Vagina (tissue), 2 donors: ENCODE data around the gene EIF2S1. TPM values are rescaled to one million over a fixed set of nuclear protein-coding genes. Genes with fewer than 3 reads are reported as not detected.

ENCODE experiments used
- DNase-seq, 2 donors: peaks; one replicate each; pipeline ENCODE4 v3.0.0-alpha.2; 2017; ENCODE audit errors: extremely low spot score in 2 of 2
- H3K27ac ChIP-seq: fragments of 200-600 bp; sonication (generic); one replicate; pipeline ENCODE4 v1.5.1; 2019
- H3K27me3 ChIP-seq: fragments of 200-600 bp; sonication (generic); one replicate; pipeline ENCODE4 v1.5.1; 2019
- H3K36me3 ChIP-seq, 2 donors: fragments of 200-600 bp; sonication (generic); one replicate each; pipeline ENCODE4 v1.5.1; 2017 to 2019
- H3K4me1 ChIP-seq: fragments of 200-600 bp; sonication (generic); one replicate; pipeline ENCODE4 v1.5.1; 2019
- H3K4me3 ChIP-seq, 2 donors: fragments of 200-600 bp; sonication (generic); 1 replicate in 1 of 2; 2 replicates in 1 of 2; pipeline ENCODE4 v1.5.1; 2016 to 2019
- H3K9me3 ChIP-seq: fragments of 200-600 bp; sonication (generic); one replicate; pipeline ENCODE4 v1.5.1; 2019
- POLR2A ChIP-seq, 2 donors: fragments of 450-650 bp; IDR thresholded peaks; one replicate each; pipeline ENCODE4 v1.6.1; 2017; ENCODE audit warnings: antibody characterized with exemption in 2 of 2, mild to moderate bottlenecking in 2 of 2, moderate library complexity in 2 of 2
- POLR2AphosphoS5 ChIP-seq, 2 donors: sonication (generic); formaldehyde crosslinking; IDR thresholded peaks; one replicate each; pipeline ENCODE4 v1.9.0; 2017; ENCODE audit warnings: antibody characterized with exemption in 2 of 2, mild to moderate bottlenecking in 2 of 2, low read depth in 1 of 2; ENCODE audit not compliant: insufficient read depth in 1 of 2
- intact Hi-C: fragments of 100-400 bp; cut with DNase I; formaldehyde crosslinking; loops from one replicate; pipeline ENCODE4 v1.15.1; 2023
- total RNA-seq: library from RNA; depleted of rRNA; stranded (reverse); fragments of >200 nt; gene quantifications from one replicate; pipeline ENCODE4 v1.2.3, GENCODE V29; 2016
- TF ChIP-seq, protein P1 (sequence below), 3 experiments: fragments of 450-650 bp in 2 of 3; fragments of 200-600 bp in 1 of 3; sonication (generic) in 1 of 3; IDR thresholded peaks; one replicate each; pipeline ENCODE4 v1.5.1; 2017 to 2019; ENCODE audit warnings: antibody characterized with exemption in 3 of 3, mild to moderate bottlenecking in 2 of 3, moderate library complexity in 2 of 3

The EIF2S1 gene
- total RNA-seq, 1 donor from 2014 or later = 30.4 TPM

DNA sequence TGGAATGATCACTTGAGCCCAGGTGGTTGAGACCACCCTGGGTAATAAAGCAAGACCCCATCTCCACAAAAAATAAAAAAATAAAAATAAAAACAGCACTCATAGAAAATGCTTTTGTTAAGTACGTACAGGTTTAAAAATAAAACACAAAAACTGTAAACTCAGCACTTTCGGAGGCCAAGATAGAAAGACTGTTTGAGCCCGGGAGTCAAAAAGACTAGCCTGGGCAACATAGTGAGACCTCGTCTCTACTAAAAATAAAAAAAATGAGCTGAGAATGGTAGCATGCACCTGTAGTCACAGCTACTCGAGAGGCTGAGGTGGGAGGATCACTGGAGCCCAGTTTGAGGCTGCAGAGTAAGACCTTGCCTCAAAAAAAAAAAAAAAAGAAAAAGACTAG, 8.1 kb upstream of the EIF2S1 start:
- intact Hi-C loops = no loop called here

DNA sequence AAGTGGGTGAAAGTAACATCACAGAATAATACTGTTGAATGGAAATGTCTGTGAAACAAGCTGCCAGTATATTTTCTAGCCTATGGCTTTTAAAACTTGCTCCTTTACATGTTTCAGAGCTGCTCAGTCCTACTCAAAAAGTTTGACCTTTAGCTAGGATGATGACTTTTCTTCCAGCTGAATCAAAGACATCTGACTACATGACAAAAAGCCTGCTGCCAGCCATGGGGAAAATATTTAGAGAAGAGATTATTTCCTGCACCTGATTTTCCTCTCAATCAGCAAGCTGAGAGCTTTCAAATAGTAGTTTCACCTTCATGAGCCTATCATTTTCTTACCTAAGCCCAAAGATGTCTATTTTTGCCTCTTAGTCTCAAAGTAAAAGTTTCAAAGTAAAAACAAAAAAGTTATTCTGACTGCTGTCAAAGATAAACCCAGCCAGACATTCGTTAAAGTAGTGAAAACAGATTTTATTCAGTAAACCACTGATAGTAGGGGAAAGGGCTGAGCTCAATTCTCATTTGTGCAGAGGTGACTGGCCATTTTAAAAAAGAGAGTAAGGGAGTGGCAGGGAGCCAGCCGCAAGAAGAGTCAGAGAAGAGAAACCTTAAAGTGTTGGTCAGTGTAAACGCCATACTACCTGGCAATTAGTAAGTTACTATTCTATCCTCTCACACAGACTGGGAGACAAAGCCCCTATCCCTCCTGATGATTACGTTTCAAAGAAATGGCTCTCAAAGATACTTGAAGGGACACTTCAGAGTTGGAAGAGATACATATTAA, 2.8 kb upstream of the EIF2S1 start:
- Histone ChIP-seq H3K27ac (no peak overlapping the region), H3K4me1 (peaks cover 63% of the 10 kb centered on the region), H3K36me3 (no peaks in the 10 kb centered on the region), H3K27me3 (no peaks in the 10 kb centered on the region), H3K4me3 (peak overlapping the region in 1 of 2 donors; percentile 74), H3K9me3 (no peaks in the 10 kb centered on the region)
- DNase-seq = no peak
- TF ChIP-seq POLR2A (IDR thresholded peaks at IDR 0.05) = no peak
- no peak for TF ChIP-seq POLR2AphosphoS5 (IDR thresholded peaks at IDR 0.05; ENCODE audit: insufficient read depth in 1 of 2, low read depth in 1 of 2)
- TF ChIP-seq, protein P1, sequence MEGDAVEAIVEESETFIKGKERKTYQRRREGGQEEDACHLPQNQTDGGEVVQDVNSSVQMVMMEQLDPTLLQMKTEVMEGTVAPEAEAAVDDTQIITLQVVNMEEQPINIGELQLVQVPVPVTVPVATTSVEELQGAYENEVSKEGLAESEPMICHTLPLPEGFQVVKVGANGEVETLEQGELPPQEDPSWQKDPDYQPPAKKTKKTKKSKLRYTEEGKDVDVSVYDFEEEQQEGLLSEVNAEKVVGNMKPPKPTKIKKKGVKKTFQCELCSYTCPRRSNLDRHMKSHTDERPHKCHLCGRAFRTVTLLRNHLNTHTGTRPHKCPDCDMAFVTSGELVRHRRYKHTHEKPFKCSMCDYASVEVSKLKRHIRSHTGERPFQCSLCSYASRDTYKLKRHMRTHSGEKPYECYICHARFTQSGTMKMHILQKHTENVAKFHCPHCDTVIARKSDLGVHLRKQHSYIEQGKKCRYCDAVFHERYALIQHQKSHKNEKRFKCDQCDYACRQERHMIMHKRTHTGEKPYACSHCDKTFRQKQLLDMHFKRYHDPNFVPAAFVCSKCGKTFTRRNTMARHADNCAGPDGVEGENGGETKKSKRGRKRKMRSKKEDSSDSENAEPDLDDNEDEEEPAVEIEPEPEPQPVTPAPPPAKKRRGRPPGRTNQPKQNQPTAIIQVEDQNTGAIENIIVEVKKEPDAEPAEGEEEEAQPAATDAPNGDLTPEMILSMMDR (IDR thresholded peaks at IDR 0.05) = no peak
- intact Hi-C loops = no loop called here

More for the DNA sequence above, 8.1 kb upstream of the EIF2S1 start:
- Histone ChIP-seq H3K27ac (no peak overlapping the region), H3K27me3 (no peaks in the 10 kb centered on the region), H3K36me3 (peaks cover 4 to 44% of the 10 kb centered on the region in 2 donors), H3K4me3 (no peak overlapping the region), H3K9me3 (no peaks in the 10 kb centered on the region), H3K4me1 (peaks cover 22% of the 10 kb centered on the region)
- DNase-seq = no peak
- TF ChIP-seq, protein P1 (IDR thresholded peaks at IDR 0.05) = no peak
- TF ChIP-seq POLR2AphosphoS5 (IDR thresholded peaks at IDR 0.05; ENCODE audit: insufficient read depth in 1 of 2, low read depth in 1 of 2) (no peak), POLR2A (IDR thresholded peaks at IDR 0.05) (no peak)

DNA sequence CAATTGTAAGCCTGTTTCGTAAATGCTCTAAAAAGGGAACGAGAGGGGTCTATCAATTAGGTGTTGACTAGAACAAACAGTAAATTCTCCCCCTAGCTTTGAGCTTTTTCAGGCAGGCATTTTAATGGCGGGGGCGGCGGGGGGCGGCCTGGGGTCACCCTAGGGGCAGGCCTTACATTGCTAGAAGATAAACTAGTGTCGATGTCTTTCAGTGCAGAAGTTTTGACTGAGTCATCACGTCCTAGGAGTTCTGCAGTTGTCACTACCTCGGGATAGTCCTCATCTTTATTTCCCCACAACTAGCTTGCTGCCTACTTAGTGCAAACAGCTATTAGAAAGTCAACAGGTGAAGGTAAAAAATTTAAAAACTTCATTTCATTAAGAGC, 2.2 kb upstream of the EIF2S1 start:
- no peaks in the 10 kb centered on the region for H3K9me3 ChIP-seq
- no peak for DNase-seq
- no peaks in the 10 kb centered on the region for H3K27me3 ChIP-seq
- peak overlapping the region in 1 of 2 donors; percentile 74 for H3K4me3 ChIP-seq
- H3K4me1 ChIP-seq = peaks cover 69% of the 10 kb centered on the region
- no peak overlapping the region for H3K27ac ChIP-seq
- H3K36me3 ChIP-seq = no peaks in the 10 kb centered on the region
- TF ChIP-seq POLR2A (IDR thresholded peaks at IDR 0.05) (no peak), POLR2AphosphoS5 (IDR thresholded peaks at IDR 0.05; ENCODE audit: insufficient read depth in 1 of 2, low read depth in 1 of 2) (no peak)
- TF ChIP-seq, protein P1 (IDR thresholded peaks at IDR 0.05) = no peak
- intact Hi-C loops = no loop called here

DNA sequence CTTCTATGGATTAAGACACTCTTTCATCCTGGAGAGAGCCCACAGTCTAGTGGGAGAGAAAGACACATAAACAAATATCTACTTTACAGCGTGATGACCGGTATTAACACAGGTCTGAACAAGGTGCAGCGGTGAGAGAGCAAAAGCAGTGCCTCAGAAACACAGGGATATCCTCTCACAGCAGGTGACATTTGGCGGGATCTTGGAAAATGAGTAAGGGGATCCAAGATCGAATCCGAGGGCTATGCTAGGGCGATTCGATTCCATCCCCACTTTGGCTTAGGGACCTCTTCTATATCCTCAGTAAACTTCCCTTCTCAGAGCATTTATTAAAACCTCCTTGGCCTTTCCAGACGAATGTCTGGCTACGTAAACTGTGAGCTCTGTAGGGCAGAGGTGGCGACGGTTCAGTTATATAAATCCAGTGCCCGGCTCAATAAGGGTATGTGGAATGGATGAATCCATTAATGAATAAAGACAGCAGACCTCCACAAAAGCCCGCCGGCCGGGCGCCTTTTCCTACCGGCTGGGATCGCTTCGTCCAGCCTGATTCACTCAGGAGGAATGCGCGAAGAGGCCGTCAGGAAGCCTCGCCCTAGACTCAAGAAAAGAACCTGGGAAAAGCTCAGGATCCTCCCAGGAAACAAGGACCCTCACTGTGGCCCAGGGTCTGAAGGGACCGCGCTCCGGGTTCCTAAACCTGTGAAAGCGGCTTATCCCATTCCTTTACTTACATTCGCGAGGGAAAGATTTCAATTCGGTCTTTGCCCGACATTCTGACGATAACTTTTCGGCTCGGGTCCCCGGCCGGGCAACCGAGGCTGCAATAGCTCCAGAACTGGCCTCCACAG, 979 bp upstream of the EIF2S1 start:
- Histone ChIP-seq H3K9me3 (no peaks in the 10 kb centered on the region), H3K36me3 (no peaks in the 10 kb centered on the region), H3K4me3 (peak overlapping the region; percentile 74 to 83), H3K4me1 (peaks cover 80% of the 10 kb centered on the region), H3K27me3 (no peaks in the 10 kb centered on the region), H3K27ac (peak overlapping the region; percentile 90)
- intact Hi-C loops = no loop called here
- TF ChIP-seq POLR2AphosphoS5 (IDR thresholded peaks at IDR 0.05; ENCODE audit: insufficient read depth in 1 of 2, low read depth in 1 of 2) (no peak), POLR2A (IDR thresholded peaks at IDR 0.05) (peak in 1 of 2 donors; percentile 21)
- peak in 1 of 2 donors; percentile 88 for DNase-seq

DNA sequence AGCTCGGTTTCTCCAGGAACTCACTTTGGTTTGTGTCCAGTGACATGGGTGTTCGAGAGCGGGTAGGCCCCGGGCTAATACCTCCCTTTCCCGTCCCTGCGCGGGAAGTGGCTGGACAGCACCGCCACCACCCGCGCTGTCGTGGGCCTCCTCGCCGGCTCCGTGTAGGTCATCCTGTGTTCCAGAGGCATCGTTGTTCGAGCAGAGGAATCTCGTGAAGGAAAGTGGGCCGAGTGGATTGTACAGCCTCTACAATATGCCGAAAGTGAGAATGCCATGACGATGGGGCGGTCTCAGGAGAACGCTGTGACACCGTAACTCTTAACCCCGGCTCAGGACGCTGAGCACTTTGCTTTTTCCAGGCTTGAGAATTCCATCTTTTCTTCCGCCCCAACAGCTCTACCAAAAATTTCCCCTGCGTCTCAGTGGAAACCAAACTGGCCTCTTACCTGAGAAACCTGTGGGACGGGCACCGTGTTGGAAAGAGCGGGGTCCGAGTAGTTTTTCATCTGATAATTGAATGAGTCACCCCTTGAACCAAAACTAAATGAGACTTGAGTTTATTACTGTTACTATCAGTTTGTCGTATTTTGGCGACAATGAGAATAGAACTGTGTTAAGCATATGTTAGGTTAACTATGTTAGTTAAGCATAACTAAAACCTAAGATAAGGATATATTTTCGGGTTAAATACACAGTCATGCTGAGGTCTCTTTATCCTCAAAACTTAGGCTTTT, 510 bp downstream of the EIF2S1 start:
- H3K27ac ChIP-seq = peak overlapping the region; percentile 90
- intact Hi-C loops = no loop called here
- H3K27me3 ChIP-seq = no peaks in the 10 kb centered on the region
- peaks cover 0 to 10% of the 10 kb centered on the region in 2 donors for H3K36me3 ChIP-seq
- TF ChIP-seq, protein P1 (IDR thresholded peaks at IDR 0.05) = no peak
- TF ChIP-seq POLR2AphosphoS5 (IDR thresholded peaks at IDR 0.05; ENCODE audit: insufficient read depth in 1 of 2, low read depth in 1 of 2) (no peak), POLR2A (IDR thresholded peaks at IDR 0.05) (no peak)
- peaks cover 84% of the 10 kb centered on the region for H3K4me1 ChIP-seq
- H3K9me3 ChIP-seq = no peaks in the 10 kb centered on the region
- H3K4me3 ChIP-seq = peak overlapping the region; percentile 74 to 83
- DNase-seq = no peak
